Stimulated activated CD4-positive, alpha-beta T cell treated with anti-CD3 and anti-CD28 coated beads, Interleukin-1b, Interleukin-23, amount 100 ng/mL, for 4 hours (primary cell): Measurements from ENCODE around the gene NXPE4.

ENCODE experiments used
- DNase-seq, 2 donors: peaks; one replicate each; pipeline ENCODE4 v3.0.0-alpha.2; 2020; ENCODE audit warnings: low read depth in 2 of 2

The NXPE4 gene

GRCh38 chr11:114559425-114560310, 35.9 kb downstream of the NXPE4 start, which contains the start of gene NXPE1:
Gene NXPE1, minus strand, starts transcription at chr11:114559881. Its CDS starts 8,680 bp downstream, at chr11:114551201.
- DNase-seq: no peak

GRCh38 chr11:114556135-114556534, 39.5 kb downstream of the NXPE4 start:
- no peak for DNase-seq

- DNase-seq: no peak
Measured at GRCh38 chr11:114553642-114554041, 41.9 kb downstream of the NXPE4 start.

GRCh38 chr11:114551060-114551459, 44.5 kb downstream of the NXPE4 start:
- DNase-seq: no peak

- DNase-seq: no peak
Measured at GRCh38 chr11:114525682-114526081, 69.9 kb downstream of the NXPE4 start.

GRCh38 chr11:114524122-114524521, 71.5 kb downstream of the NXPE4 start:
- DNase-seq: no peak

- DNase-seq: no peak
Measured at GRCh38 chr11:114522818-114523217, 72.8 kb downstream of the NXPE4 start.
